ENCODE results near the gene HAGH.
A peak's percentile ranks its signal among the peaks of the same experiment; 100 is the strongest.
"Not testable (repeated sequence)": the region's sequence is repeated elsewhere in the genome, so short reads cannot be mapped to it uniquely, and the experiment has no call there.

The HAGH gene

DNA sequence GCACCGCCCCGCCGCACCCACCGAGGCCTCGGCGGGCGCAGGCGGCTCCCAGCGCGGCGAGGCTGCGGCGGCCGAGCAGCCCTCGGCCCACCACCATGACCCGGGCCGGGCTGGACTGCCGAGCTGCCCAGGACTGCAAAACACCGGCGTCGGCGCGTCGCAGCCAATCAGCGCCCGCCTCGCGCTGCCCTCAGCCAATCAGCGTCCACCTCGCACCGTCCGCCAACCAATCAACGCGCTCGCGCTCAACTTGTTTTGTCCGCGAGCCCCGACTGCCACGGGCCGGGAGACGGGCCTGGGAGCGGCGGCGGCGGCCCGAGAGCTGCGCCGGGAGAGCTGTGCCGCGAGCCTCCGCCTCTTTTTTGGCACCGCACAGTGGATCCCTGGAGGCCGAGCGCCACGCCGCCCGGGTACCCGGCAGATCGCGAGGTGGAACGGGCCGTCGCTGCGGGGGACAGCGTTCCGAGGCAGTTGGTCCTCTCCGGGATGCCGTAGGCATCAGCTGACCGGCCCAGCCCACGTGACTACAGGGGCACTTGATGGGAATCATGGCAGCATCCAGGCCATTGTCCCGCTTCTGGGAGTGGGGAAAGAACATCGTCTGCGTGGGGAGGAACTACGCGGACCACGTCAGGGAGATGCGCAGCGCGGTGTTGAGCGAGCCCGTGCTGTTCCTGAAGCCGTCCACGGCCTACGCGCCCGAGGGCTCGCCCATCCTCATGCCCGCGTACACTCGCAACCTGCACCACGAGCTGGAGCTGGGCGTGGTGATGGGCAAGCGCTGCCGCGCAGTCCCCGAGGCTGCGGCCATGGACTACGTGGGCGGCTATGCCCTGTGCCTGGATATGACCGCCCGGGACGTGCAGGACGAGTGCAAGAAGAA lies at the start of gene HAGH, which contains the start of gene FAHD1:
Gene HAGH (minus strand): TSS at position 135 of the 883 bp plus-strand sequence. CDS start 38 bp downstream, at position 97.
Gene FAHD1 (plus strand): TSS at position 516 of the 883 bp plus-strand sequence. CDS start 33 bp downstream, at position 549.
- DNase-seq (ENCODE audit: insufficient read length, low spot score): peak; percentile 99
- FAIRE-seq: peak; percentile 95

DNA sequence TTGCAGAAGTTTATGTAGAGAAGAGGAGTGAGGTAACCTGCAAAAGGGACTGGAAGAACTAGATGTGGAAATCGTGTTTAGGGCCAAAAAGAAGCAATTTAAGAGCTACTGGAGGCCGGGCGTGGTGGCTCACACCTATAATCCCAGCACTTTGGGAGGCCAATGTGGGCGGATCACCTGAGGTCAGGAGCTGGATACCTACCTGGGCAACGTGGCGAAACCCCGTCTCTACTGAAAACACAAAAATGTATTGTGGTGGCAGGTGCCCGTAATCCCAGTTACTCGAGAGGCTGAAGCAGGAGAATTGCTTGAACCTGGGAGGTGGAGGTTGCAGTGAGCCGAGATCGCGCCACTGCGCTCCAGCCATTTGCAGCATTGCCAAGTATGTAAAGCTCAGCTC lies 49.4 kb upstream of the HAGH start:
- not testable (repeated sequence) for DNase-seq (ENCODE audit: insufficient read length, low spot score); FAIRE-seq

DNA sequence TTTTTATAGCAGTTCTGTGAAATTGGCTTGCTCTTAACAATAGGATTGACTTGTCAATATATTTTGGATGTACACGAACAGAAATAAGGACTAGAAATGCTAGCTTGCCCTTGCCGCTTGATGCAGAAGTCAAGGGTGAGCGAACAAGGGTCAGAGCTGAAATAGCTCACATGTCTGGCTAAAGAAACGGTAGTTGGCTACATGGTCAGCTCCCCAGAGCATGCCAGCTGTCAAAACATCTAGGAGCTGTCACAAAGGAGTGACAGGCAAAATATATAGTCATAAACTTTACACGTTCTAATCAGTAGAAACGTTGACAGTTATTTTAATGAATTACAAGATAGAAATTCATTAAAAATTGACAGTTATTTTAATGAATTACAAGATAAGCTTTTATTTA lies 48.2 kb upstream of the HAGH start:
- DNase-seq (ENCODE audit: insufficient read length, low spot score): no peak
- no peak for FAIRE-seq

DNA sequence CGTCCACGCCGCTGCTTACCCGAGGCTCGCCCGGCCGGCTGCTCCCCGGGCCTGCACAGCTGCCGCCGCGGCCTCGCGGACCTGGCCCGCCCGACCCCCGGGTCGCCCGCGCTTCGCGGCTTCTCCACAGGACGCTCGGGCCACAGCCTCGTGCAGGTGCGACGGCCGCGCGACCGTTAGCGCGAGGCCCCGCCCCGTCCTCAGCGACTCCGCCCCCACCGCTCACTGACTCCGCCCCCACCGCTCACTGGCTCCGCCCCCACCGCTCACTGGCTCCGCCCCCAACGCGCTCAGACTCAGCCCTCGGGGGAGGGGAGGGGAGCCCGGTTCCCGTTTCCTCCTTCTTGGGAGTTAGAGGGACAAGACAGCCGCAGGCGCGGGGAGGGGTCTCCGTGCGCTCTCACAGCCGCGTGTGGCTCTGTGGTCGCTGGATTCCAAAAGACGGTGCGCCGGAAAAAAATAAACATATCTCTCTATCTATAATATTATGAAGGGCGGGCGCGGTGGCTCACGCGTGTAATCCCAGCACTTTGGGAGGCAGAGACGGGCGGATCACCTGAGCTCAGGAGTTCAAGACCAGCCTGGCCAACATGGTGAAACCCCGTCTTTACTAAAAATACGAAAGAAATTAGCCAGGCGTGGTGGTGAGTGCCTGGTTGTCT lies 45.5 kb upstream of the HAGH start, which contains the start of gene MEIOB:
Gene MEIOB (minus strand): TSS at position 191 of the 662 bp plus-strand sequence. CDS start 3,989 bp downstream, outside the sequence.
- DNase-seq (ENCODE audit: insufficient read length, low spot score): no peak

DNA sequence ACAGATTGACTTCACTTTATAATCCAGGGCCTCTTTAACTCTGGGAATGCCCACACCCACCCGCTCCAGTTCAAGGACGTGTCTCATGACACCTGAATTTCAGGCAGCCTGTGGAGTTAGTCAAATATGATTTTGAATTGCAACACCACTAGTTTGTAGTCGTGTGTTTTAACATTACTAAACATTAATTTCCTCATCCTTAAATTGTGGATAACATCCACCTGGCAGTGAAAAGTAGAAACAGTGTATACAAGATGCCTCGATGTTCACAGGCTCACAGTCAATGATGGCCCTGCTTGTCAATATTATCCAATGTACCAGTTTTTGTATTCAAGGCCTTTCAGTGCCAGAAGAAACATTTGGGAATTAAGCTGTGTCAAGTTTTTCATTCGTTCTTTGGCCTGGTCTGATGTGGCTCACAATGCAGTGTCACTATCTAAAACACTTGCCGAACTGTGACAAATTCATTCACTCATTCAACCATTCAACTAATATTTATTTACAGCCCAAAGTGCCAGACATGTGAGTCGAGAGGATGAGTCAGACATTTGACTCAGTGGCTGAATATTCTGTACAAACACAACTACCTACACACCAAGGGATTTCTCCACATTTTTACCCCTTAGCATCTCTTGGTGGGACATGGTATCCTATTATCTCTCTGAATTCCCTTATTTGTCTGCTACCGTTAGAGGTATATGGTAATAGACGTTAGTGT lies 43.9 kb upstream of the HAGH start:
- no peak for FAIRE-seq
- no peak for DNase-seq (ENCODE audit: insufficient read length, low spot score)

More for the DNA sequence above, 45.5 kb upstream of the HAGH start, which contains the start of gene MEIOB:
- no peak for FAIRE-seq

DNA sequence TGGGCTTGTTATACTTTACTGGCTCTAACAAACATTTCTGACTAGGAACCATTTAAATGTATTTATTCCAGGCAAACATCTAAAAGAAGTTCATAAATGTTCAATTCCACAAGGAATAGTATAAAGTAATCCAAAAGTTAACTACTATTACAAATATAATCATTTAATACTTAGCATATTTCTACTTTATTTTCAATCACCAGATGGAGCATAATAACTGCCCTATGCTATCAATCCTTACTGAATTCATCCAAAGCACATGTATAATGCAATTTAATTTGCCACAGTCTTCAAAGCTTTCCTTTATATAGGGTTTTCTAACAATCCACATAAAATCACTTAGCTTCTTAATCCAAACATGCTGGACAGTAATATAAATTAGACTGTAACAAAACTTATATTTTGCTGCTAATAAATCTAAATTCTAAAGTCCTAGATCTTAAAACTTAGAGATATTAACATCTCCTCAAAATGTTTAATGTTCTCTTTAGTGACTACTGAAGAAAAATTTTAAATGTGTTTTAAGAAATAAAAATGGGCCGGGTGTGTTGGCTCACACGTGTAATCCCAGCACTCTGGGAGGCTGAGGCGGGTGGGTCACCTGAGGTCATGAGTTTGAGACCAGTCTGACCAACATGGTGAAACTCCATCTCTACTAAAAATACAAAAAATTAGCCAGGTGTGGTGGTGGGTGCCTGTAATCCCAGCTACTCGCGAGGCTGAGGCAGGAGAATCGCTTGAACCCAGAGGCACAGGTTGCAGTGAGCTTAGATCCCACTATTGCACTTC lies 39.5 kb upstream of the HAGH start:
- FAIRE-seq (no peak), DNase-seq (ENCODE audit: insufficient read length, low spot score) (no peak)

DNA sequence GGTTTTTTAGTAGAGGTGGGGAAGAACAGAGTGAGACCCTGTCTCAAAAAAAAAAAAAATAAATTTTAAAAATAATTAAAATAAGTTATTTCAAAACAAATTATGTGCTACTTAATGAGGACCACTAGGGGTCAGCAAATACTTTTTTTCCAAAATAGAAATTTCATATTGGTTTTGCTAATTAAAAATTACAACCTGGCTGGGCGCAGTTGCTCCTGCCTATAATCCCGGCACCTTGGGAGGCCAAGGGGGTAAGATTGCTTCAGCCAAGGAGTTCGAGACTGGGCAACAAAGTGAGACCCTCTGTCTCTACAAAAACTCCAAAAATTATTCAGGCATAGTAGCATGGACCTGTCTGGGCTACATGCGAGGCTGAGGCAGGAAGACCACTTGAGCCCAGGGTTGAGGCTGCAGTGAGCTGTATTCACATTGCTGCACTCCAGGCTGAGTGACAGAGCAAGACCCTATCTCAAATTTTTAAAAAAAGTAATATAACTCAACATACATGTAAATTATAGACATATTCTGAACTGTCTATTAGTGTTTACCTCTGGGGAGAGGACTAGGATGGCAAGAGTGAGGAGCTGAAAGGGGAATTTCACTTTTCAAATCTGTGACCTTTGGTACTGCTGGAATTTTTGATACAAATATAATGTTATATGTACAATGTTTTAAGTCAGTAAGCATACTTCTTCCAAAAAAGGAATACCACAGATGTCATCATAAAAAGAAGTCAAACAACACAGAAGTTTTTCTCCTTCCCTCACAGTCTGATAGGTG lies 37.2 kb upstream of the HAGH start:
- DNase-seq (ENCODE audit: insufficient read length, low spot score): no peak
- FAIRE-seq: no peak

DNA sequence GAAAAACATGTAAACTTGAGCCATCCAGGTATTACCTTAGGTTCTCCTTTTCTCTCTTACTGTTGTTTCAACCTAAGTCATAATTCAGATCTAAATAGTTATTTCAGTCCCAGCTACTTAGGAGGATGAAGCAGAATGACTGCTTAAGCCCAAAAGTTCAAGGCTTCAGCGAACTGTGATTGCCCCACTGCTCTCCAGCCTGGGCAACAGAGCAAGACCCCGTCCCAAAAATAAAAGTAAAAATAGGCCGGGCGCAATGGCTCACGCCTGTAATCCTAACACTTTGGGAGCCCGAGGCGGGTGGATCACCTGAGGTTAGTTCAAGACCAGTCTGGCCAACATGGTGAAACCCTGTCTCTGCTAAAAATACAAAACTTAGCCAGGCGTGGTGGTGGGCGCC lies 35.8 kb upstream of the HAGH start:
- no peak for FAIRE-seq

DNA sequence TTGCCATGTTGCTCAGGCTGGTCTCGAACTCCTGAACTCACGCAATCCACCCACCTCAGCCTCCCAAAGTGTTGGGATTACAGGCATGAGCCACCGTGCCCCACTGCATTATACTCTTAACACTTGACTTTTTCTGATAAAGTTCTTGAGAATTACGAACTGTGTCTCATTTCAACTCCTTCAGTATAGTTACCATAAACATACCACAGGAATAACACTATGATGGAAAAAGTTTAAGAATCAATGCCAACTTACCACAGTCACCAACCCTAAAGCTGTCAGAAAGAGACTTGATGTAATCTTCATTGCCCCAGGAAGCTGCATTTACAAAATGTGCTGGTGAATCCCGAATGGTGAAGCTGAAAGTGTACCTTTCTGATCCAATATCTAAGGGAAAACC lies 35.1 kb upstream of the HAGH start:
- FAIRE-seq: no peak
- DNase-seq (ENCODE audit: insufficient read length, low spot score): no peak

More for the DNA sequence above, 35.8 kb upstream of the HAGH start:
- DNase-seq (ENCODE audit: insufficient read length, low spot score): no peak

DNA sequence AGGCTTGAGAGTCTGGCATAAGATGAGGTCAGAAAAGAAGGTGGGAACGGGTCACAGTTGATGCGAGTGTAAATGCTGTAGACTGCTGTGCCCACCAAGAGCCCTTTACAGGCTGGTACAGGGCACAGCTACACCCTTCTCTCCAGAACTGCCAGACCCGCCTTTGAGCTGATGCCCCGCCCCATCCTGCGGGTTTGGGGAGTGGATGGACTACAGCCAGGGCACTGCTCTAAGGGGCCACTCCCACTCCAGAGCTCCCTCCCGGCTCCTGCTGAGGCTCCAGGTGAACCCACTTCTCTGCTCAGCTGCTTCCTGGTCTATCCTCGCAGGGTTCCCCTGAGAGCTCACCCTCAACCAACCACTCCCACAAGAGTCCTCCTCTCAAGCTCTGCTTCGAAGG lies 33.0 kb upstream of the HAGH start:
- no peak for DNase-seq (ENCODE audit: insufficient read length, low spot score)
- FAIRE-seq: no peak

DNA sequence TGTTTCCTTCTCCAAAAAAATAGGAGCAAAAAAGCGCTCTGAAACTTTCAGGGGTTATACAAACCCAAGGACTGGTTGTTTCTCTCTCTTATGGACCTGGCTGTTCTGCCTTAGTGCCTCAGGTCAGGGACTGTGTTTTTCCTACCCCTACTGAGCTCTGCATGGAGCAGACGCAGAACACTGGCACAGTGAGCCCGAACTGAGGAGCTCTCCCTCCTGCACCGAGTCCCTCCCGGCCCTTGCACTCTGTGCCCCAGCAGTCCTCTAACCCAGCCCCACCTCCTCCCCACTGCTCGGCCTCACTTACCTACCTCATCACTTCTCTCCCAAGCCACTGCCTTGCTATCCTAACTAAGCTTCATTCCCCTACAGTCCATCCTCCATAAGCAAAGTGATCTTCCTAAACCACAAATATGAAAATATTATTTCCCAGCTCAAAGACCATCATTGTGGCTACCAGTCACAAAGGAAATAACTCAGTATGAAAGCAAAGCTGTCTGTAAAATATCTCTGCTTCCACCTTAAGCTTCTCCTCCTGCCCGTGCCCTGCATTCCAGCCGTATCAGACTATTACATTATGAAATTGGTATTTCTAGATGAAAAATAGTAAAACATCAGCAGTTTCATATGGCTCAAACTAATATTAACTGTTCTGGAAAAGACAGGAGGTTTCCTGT lies 31.7 kb upstream of the HAGH start:
- DNase-seq (ENCODE audit: insufficient read length, low spot score) (no peak), FAIRE-seq (no peak)

DNA sequence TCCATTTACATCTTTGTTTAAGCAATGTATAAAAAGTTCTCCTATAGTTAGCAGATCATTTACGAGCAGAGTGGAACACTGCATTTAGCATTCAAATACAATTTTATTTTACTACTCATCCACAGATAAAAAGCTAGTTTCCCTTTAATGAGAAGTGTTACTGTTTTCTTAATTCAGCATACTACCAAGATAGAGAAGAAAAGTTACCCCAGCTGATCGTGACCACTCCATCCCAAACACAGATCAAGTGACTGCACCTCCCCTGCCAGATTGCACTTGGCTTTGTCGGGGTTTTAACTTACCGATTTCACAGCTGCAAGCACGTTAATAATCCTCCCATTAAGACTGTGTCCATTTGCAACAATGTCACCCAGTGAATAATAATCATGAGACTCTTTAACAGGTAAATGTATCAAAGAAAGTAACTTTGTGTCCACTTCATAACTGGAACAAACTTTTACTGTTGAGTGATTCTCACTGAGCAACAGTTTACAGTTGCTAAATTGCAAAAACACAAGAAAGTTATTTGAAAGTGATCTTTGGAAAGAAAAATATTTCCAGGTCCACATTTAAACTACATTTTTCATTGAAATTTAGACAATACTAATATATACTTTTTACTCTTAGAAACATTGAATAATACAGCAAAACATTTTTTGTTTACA lies 30.9 kb upstream of the HAGH start:
- DNase-seq (ENCODE audit: insufficient read length, low spot score) (no peak), FAIRE-seq (no peak)

DNA sequence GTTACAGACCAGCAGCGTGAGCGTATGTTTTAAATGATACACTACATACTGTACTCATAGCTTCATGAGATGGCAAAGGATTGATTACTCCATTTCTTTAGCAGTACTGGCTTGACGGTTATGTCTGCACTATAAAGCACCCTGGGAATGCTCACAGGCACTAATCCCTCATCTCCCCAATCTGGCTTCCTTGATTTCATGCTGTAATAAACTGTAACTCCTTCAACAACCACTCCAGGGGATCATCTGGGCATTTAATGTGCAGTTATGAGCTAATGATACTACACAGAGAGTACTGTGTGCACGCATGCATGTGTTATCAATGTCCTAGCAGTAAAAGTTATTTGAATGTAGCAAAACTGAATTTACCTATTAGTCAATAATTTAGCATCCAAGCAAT lies 25.2 kb upstream of the HAGH start:
- FAIRE-seq (no peak), DNase-seq (ENCODE audit: insufficient read length, low spot score) (no peak)

DNA sequence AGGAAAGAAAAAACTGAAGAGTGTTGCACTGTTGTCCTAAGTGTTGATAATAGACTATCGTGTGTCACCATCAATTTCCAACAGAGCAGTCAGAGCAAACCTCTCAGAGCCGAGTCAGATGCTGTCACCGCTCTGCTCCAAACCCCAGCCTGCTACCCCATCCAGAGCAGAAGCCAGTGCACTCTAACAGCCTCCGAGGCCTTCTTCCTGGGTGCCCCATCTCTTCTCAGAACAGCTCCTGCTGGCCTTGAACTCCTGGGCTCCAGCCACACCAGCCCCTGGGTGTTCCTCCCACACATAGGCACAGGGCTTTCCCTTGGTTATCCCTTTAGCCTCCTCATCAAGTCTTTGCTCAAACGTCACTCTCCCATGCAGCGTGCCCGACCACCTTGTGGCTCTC lies 24.4 kb upstream of the HAGH start:
- FAIRE-seq (no peak), DNase-seq (ENCODE audit: insufficient read length, low spot score) (no peak)

DNA sequence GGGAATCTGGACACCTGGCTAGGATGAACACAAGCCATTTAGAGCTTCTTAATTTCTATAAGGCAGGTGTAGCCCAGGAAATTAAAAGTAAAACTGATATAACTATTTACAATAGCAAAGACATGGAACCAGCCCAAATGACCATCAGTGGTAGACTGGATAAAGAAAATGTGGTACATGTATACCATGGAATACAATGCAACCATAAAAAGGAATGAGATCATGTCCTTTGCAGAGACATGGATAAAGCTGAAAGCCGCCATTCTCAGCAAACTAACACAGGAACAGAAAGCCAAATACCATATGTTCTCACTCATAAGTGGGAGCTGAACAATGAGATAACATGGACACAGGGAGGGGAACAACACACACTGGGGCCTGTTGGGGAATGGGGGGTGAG lies 19.8 kb upstream of the HAGH start:
- no peak for DNase-seq (ENCODE audit: insufficient read length, low spot score)
- no peak for FAIRE-seq

DNA sequence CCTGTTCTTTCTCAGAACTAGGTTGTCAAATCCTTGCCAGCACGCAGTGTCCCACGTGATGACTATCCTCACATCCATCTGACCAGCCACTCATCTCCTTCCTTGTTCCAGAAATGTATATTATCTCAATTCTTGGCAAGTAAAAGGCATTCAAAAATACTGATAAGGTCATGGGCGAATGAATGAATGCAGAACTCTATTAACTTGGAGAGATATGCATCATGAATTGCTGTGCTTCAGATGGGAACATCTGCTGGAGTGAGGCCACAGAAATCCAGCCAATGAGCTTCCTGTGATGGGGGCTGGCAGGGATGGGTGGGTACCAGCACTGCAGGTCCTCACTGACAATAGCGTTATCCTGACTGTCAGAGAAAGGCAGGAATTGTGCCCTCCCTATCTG lies 19.4 kb upstream of the HAGH start:
- DNase-seq (ENCODE audit: insufficient read length, low spot score) (no peak), FAIRE-seq (no peak)

DNA sequence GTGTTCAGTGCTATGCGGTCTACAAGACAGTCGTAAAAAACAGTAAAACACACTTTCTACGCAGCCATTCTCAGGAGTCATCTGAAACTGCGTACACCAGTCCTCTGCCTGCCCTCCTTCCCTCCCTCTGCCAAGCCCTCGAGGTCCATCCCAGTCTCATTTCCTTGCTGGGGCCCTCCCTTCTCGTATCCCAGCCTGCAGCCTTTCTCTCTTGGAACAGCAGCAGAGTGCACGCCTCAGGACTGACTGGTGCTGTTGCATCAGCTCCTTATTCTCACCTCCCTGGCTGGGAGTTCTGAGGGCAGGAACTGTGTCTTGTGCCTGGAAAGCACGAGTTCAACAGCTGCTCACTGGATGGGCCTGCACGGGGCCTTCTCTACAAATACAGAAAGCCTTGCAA lies 12.9 kb upstream of the HAGH start:
- FAIRE-seq (no peak), DNase-seq (ENCODE audit: insufficient read length, low spot score) (no peak)

DNA sequence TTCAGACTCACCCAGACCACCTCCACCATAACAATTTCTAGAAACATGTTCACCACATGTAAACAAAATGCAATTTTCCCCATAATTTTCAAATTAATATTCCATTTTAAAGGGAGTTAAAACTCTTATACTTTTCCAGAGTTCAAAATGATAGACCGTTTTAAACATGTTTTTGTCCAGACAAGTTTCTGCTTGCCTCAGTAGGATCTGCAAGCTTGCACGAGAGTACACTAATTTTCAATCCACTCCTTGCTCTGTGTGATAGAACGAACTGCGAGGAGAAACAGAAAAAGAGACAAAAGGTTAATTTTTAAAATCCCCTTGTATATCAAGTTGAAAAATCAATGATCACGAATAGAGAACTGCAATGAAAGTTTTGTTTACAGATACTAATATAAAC lies 7.5 kb upstream of the HAGH start:
- DNase-seq (ENCODE audit: insufficient read length, low spot score): no peak
- FAIRE-seq: no peak

Data from GM19239 (cell line).